Activated CD8-positive, alpha-beta T cell treated with anti-CD3 and anti-CD28 coated beads for 36 hours (primary cell): ENCODE data around the gene PGGHG. TPM values are rescaled to one million over a fixed set of nuclear protein-coding genes. Genes with fewer than 3 reads are reported as not detected.

Experiments
- ATAC-seq: fragments of 200-7000 bp; cut with Tn5 transposase; one replicate; pipeline ENCODE4 v1.10.0; 2021; ENCODE audit warnings: mild to moderate bottlenecking, moderate library complexity
- CTCF ChIA-PET: fragments of 350-600 bp; sonication (Branson Sonifier 250); formaldehyde crosslinking; loops from one replicate; lab custom pipeline; 2021; ENCODE audit warnings: antibody characterized with exemption; lab: Charles Lee
- POLR2A ChIA-PET: fragments of 350-600 bp; sonication (Branson Sonifier 250); formaldehyde crosslinking; loops from one replicate; lab custom pipeline; 2021; ENCODE audit warnings: antibody characterized with exemption; lab: Charles Lee
- DNase-seq: peaks from one replicate; pipeline ENCODE4 v3.0.0-alpha.2; 2020
- H3K27ac Mint-ChIP-seq: one replicate; pipeline ENCODE4 v1.8.0; 2021; ENCODE audit warnings: mild to moderate bottlenecking, mixed read lengths
- H3K27me3 Mint-ChIP-seq: one replicate; pipeline ENCODE4 v1.8.0; 2021; ENCODE audit warnings: mixed read lengths
- H3K36me3 Mint-ChIP-seq: one replicate; pipeline ENCODE4 v1.8.0; 2021; ENCODE audit warnings: low read depth, mixed read lengths
- H3K4me1 Mint-ChIP-seq: one replicate; pipeline ENCODE4 v1.8.0; 2021; ENCODE audit warnings: low read depth, mixed read lengths
- H3K4me3 Mint-ChIP-seq: one replicate; pipeline ENCODE4 v1.8.0; 2021; ENCODE audit warnings: mild to moderate bottlenecking, moderate library complexity, mixed read lengths
- H3K9me3 Mint-ChIP-seq: one replicate; pipeline ENCODE4 v1.8.0; 2021; ENCODE audit warnings: mixed read lengths
- intact Hi-C: fragments of 100-400 bp; cut with micrococcal nuclease; formaldehyde crosslinking; loops from one replicate; pipeline ENCODE4 v1.10.0; 2022
- total RNA-seq, 2 experiments: library from RNA; stranded (reverse); gene quantifications; one replicate each; pipeline ENCODE4 v1.2.3, GENCODE V29; 2021
- TF ChIP-seq, protein P1 (sequence below): fragments of 200-600 bp; IDR thresholded peaks from one replicate; pipeline ENCODE4 v1.8.0; 2022; ENCODE audit warnings: antibody characterized with exemption, mild to moderate bottlenecking

The PGGHG gene
- total RNA-seq, 2 experiments from 2014 or later: 298 to 308 TPM

DNA sequence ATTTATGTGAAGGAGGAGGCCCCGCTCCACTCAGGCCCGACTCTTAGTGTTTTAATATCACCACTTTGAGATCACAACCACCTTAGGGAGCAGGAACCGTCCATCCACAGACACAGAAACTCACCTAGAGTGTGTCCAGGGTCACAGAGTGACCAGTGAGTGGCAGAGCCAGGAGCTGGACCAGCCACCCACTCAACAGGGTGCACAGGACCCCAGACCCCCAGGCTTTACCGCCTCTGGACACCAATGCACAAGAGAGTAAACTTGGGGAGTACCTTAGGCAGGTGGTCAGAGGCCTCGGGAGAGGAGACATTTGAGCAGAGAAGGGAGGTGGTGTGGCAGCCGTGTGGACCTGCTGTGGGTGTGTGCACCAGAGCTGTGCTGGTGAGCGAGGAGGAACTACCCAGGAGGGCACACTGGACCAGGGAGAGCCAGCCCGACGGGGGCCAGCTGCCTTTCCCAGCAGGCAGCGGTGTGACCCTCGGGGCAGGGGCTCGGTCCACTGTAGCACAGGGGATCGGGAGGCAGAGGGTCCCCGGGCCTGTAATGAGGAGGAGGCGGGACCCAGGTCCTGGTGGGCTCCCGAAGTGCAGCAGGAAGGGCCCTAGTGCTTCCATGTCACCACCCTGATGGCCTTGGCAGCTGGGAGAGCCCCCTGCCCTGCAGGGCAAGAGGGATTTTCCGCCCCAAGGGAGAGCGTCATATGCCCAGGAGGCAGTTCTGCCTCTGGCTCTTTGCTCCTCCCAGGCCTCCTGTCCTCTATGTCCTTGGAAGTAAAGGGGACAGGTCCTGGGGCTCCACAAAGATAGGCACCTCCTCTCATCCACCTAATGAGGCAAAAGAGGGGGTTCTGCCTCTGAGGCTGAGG is 18.2 kb upstream of the PGGHG start:
- ChIA-PET POLR2A (interaction anchor here (0.7 to 2.2 kb wide), 7 partner anchors 8 to 34 kb away, joined by 3 to 10 read pairs (median 4); partner anchors contain the start of gene PSMD13), CTCF (interaction anchor here (1.0 kb wide), 1 partner anchor 33 kb away, joined by 3 read pairs; no protein-coding TSS in a partner anchor)
- Mint-ChIP-seq H3K4me3 (no peak overlapping the region), H3K27ac (peak overlapping the region; percentile 98), H3K27me3 (no peaks in the 10 kb centered on the region), H3K36me3 (no peaks in the 10 kb centered on the region), H3K9me3 (peaks cover 3% of the 10 kb centered on the region), H3K4me1 (peaks cover 33% of the 10 kb centered on the region)
- no peak for ATAC-seq
- intact Hi-C loops: no loop called here
- TF ChIP-seq, protein P1, sequence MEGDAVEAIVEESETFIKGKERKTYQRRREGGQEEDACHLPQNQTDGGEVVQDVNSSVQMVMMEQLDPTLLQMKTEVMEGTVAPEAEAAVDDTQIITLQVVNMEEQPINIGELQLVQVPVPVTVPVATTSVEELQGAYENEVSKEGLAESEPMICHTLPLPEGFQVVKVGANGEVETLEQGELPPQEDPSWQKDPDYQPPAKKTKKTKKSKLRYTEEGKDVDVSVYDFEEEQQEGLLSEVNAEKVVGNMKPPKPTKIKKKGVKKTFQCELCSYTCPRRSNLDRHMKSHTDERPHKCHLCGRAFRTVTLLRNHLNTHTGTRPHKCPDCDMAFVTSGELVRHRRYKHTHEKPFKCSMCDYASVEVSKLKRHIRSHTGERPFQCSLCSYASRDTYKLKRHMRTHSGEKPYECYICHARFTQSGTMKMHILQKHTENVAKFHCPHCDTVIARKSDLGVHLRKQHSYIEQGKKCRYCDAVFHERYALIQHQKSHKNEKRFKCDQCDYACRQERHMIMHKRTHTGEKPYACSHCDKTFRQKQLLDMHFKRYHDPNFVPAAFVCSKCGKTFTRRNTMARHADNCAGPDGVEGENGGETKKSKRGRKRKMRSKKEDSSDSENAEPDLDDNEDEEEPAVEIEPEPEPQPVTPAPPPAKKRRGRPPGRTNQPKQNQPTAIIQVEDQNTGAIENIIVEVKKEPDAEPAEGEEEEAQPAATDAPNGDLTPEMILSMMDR: no peak
- DNase-seq: no peak

DNA sequence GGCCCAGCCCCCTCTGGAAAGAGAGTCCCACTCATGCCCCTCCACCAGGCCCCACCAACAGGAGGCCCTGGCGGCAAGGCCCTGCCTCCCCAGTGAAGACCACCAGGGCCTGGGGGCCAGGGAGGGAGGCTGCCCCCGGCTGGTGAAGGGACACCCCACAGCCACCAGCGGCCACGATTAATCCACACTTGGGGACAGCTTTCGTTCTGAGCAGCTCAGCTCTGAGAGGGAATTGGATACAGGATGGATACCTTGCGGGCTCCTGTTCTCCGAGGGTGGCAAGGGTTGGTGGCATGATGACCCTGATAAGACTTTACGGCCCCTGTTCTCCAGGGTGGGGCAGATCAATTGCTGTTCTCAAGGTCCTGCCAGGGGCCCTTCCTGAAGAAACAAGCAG is 17.6 kb upstream of the PGGHG start:
- Mint-ChIP-seq H3K27me3 (no peaks in the 10 kb centered on the region), H3K9me3 (peaks cover 6% of the 10 kb centered on the region), H3K4me3 (no peak overlapping the region), H3K27ac (no peak overlapping the region), H3K36me3 (peaks cover 3% of the 10 kb centered on the region), H3K4me1 (peaks cover 33% of the 10 kb centered on the region)
- intact Hi-C loops: no loop called here
- ATAC-seq: no peak
- CTCF ChIA-PET: interaction anchor here (1.0 kb wide), 1 partner anchor 33 kb away, joined by 3 read pairs; no protein-coding TSS in a partner anchor
- TF ChIP-seq, protein P1: no peak
- POLR2A ChIA-PET: interaction anchor here (0.8 to 2.2 kb wide), 7 partner anchors 8 to 34 kb away, joined by 3 to 10 read pairs (median 3); partner anchors contain the start of genes PGGHG and PSMD13
- DNase-seq: no peak

DNA sequence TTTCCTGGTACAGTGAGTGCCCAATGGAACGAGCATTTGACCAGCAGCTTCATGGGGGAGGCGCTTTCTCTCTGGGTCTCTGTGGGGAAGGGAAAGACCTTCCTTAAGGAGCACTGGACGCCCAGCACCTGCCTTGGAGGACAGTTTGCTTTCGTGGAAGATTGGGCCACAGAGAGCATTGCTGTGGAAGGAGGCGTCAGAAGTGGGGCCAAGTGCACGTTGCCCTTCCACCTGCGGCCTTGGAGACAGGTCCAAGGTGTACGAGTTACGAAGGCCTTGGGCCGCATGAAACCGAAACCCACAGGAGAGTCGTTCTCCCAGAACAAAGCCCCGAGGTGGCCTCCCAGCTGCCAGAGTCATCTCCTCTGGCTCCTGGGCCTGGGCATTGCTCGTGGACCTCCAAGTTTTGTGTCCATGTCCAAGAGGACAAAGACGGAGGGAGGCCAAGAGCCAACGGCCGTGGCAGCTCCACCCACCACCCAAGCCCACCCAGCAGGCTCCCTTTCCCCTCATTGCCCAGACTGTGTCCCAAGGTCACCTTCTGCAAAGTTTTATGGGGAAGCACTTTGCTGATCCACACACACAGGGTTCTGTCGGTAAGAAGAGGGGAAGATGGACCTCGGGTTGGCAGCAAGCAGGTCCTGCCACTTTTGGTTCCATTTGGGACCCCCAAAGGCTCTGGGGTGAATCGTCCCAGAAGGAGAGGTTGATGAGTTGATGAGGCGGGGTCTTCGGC is 16.6 kb upstream of the PGGHG start:
- TF ChIP-seq, protein P1: no peak
- intact Hi-C loops: no loop called here
- H3K4me1 Mint-ChIP-seq: peaks cover 33% of the 10 kb centered on the region
- no peak overlapping the region for H3K4me3 Mint-ChIP-seq
- peaks cover 10% of the 10 kb centered on the region for H3K9me3 Mint-ChIP-seq
- no peak for DNase-seq
- ChIA-PET POLR2A (interaction anchor here (0.8 to 2.2 kb wide), 5 partner anchors 9 to 29 kb away, joined by 3 to 10 read pairs (median 3); partner anchors contain the start of gene PGGHG), CTCF (interaction anchor here (0.9 to 1.0 kb wide), 2 partner anchors 34 to 58 kb away, joined by 3 read pairs; no protein-coding TSS in a partner anchor)
- no peaks in the 10 kb centered on the region for H3K27me3 Mint-ChIP-seq
- H3K27ac Mint-ChIP-seq: peak overlapping the region; percentile 14
- ATAC-seq: no peak
- peaks cover 10% of the 10 kb centered on the region for H3K36me3 Mint-ChIP-seq

DNA sequence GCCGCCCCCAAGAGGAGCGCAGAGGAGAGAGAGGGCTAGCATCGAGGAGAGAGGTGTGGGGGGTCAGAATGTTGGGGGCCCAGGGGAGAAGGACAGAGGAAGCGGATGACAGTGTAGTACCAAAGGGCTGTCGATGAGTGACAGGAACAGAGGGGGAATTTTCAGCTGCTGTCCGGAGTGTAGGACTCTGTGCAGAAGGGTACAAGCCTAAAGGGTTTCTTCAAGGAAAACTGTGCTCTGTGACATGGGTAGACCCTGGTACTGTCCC is 16.1 kb upstream of the PGGHG start:
- intact Hi-C loops: no loop called here
- CTCF ChIA-PET: interaction anchor here (0.9 kb wide), 1 partner anchor 57 kb away, joined by 3 read pairs; no protein-coding TSS in a partner anchor
- Mint-ChIP-seq H3K36me3 (peaks cover 12% of the 10 kb centered on the region), H3K4me3 (no peak overlapping the region), H3K9me3 (peaks cover 12% of the 10 kb centered on the region), H3K4me1 (peaks cover 35% of the 10 kb centered on the region), H3K27ac (no peak overlapping the region), H3K27me3 (no peaks in the 10 kb centered on the region)
- TF ChIP-seq, protein P1: no peak
- POLR2A ChIA-PET: no interaction called here
- ATAC-seq (no peak), DNase-seq (no peak)
